ENCODE data around the gene ACKR1.

GRCh38 chr1:159185121-159185520 lies 19.6 kb upstream of the ACKR1 start:
- TF ChIP-seq CTCF (conservative IDR thresholded peaks at IDR 0.05), result no peak
- no peak for TF ChIP-seq ZFX (IDR thresholded peaks at IDR 0.05)
